ENCODE measurements around the gene NEK4. TPM values are rescaled to one million over a fixed set of nuclear protein-coding genes. Genes with fewer than 3 reads are reported as not detected.

The NEK4 gene
- total RNA-seq, 2 donors from 2014 or later = 10.1 to 73.2 TPM

- Histone ChIP-seq H3K27me3 (no peaks in the 10 kb centered on the region), H3K4me1 (no peaks in the 10 kb centered on the region), H3K36me3 (replicated peaks in 1 of 2; ENCODE audit: insufficient read depth in 1 of 2, low read depth in 2 of 2) (peaks cover 5 to 24% of the 10 kb centered on the region in 2 donors), H3K27ac (no peak overlapping the region), H3K4me3 (no peak overlapping the region), H3K9me3 (no peaks in the 10 kb centered on the region)
- 83 to 86% methylated on average over 9 of the region's 9 CpGs for WGBS, 2 donors
- ATAC-seq (peak; percentile 48), DNase-seq (peak in 1 of 4 donors; percentile 38)
- TF ChIP-seq CTCF (IDR thresholded peaks at IDR 0.05) (no peak), POLR2A (IDR thresholded peaks at IDR 0.05) (no peak)
- intact Hi-C loops (cut with DNase I) = no loop called here
Measured at GRCh38 chr3:52670621-52671521, 99.9 kb downstream of the NEK4 start.

- Histone ChIP-seq H3K4me1 (no peaks in the 10 kb centered on the region), H3K9me3 (no peaks in the 10 kb centered on the region), H3K36me3 (replicated peaks in 1 of 2; ENCODE audit: insufficient read depth in 1 of 2, low read depth in 2 of 2) (peaks cover 5 to 29% of the 10 kb centered on the region in 2 donors), H3K27ac (no peak overlapping the region), H3K27me3 (no peaks in the 10 kb centered on the region), H3K4me3 (no peak overlapping the region)
- 57 to 73% methylated on average over 3 of the region's 3 CpGs for WGBS, 2 donors
- intact Hi-C loops (cut with DNase I) = no loop called here
- ATAC-seq (no peak), DNase-seq (no peak)
- TF ChIP-seq CTCF (IDR thresholded peaks at IDR 0.05) = no peak
- TF ChIP-seq POLR2A (IDR thresholded peaks at IDR 0.05) = no peak
Measured at GRCh38 chr3:52663098-52663497, 107.6 kb downstream of the NEK4 start.

GRCh38 chr3:52660046-52660445, 110.7 kb downstream of the NEK4 start:
- Histone ChIP-seq H3K36me3 (replicated peaks in 1 of 2; ENCODE audit: insufficient read depth in 1 of 2, low read depth in 2 of 2) (peaks cover 9 to 36% of the 10 kb centered on the region in 2 donors), H3K4me3 (no peak overlapping the region), H3K9me3 (no peaks in the 10 kb centered on the region), H3K27me3 (no peaks in the 10 kb centered on the region), H3K4me1 (no peaks in the 10 kb centered on the region), H3K27ac (no peak overlapping the region)
- 75 to 89% methylated on average over 3 of the region's 3 CpGs for WGBS, 2 donors
- no peak for ATAC-seq
- TF ChIP-seq POLR2A (IDR thresholded peaks at IDR 0.05) = no peak
- TF ChIP-seq CTCF (IDR thresholded peaks at IDR 0.05) = no peak
- DNase-seq = no peak
- intact Hi-C loops (cut with DNase I) = no loop called here

Small RNAs within 50 kb of the gene (small RNA-seq; reads per million reads assigned to genes)
- gene AC006254.2 = not detected
- gene RF00569 = 20,826 reads per million, percentile 100 among the genes with 10 or more reads in this experiment
- gene RF01183 = not detected
- not detected for gene SNORD19
- not detected for gene SNORD19B
- 3,704 reads per million, percentile 99 among the genes with 10 or more reads in this experiment for gene SNORD69

Other genes starting within 250 kb of the NEK4 start
- 10 to 100 TPM; 25.4 to 32.4 TPM for gene NT5DC2, start 237.1 kb downstream of the NEK4 start, total RNA-seq
- 1 to 10 TPM in 1 of 2 donors, under 1 TPM in 1; 0.78 to 7.3 TPM for gene UQCC5, start 234.3 kb downstream of the NEK4 start, total RNA-seq
- 10 to 100 TPM; 62.3 to 72.8 TPM for gene PBRM1, start 85.0 kb downstream of the NEK4 start, total RNA-seq
- 100 to 1,000 TPM in 1 of 2 donors, 10 to 100 TPM in 1; 46.2 to 122 TPM for gene GNL3, start 84.9 kb downstream of the NEK4 start, total RNA-seq
- gene GLT8D1, start 65.1 kb downstream of the NEK4 start, total RNA-seq = 10 to 100 TPM; 43.8 to 92.0 TPM
- gene SPCS1, start 64.8 kb downstream of the NEK4 start, total RNA-seq = 10 to 100 TPM; 33.0 to 59.9 TPM
- 1 to 10 TPM in 1 of 2 donors, not detected in 1; 4.4 TPM for gene ITIH1, start 6.7 kb upstream of the NEK4 start, total RNA-seq
- 1 to 10 TPM in 1 of 2 donors, not detected in 1; 1.6 TPM for gene ITIH3, start 23.9 kb upstream of the NEK4 start, total RNA-seq
- 10 to 100 TPM; 60.7 to 86.7 TPM for gene ITIH4, start 59.7 kb upstream of the NEK4 start, total RNA-seq
- 1 to 10 TPM in 1 of 2 donors, not detected in 1; 3.9 TPM for gene MUSTN1, start 64.1 kb upstream of the NEK4 start, total RNA-seq
- gene STIMATE, start 126.6 kb upstream of the NEK4 start, total RNA-seq = 10 to 100 TPM; 13.0 to 63.0 TPM